ENCODE results near the gene INTS3. TPM values are rescaled to one million over a fixed set of nuclear protein-coding genes. Genes with fewer than 3 reads are reported as not detected.

Gene INTS3
- polyA plus RNA-seq, 6 donors from 2014 or later: 6.0 to 15.1 (median 11.5) TPM

DNA sequence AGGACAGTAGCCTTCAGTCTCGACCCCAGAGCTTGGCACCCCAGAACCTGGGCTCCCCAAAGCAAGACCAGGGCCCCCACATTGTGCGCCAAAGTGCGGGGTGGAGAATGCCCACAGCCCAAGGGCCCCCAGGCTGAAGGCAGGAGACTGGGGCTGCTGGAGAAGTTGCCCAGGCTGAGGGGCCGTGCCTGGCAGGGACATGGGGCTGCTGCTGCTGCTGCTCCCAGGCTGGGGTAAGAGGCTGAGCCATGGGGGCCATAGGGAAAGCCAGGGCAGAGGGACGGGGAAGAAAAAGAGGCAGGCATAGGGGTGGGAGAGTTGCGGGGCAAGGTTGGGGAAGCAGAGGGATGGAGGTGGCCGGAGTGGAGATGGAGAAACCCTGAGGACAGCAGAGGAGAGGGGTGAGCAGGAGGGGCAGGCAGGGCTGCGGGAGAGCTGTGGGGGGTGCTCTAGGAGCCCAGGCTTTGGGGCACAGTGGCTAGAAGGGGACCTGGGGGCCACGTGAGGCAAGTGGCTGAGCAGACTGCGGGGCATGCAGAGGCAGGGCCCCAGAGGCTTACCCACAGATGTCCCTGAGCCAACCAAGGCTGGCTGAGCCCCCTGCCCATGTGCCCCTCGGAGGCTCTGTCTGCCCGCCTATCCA is 66.2 kb downstream of the INTS3 start:
- ATAC-seq (ENCODE audit: low read depth in 2 of 2) (no peak), DNase-seq (no peak)
- peak overlapping the region in 1 of 8 donors; percentile 39 for H3K4me3 Mint-ChIP-seq
- H3K4me1 Mint-ChIP-seq: peaks cover 42 to 60% (median 53%) of the 10 kb centered on the region in 3 donors
- H3K36me3 Mint-ChIP-seq: no peaks in the 10 kb centered on the region
- H3K27ac Mint-ChIP-seq: no peak overlapping the region
- no peaks in the 10 kb centered on the region for H3K9me3 Mint-ChIP-seq
- no peaks in the 10 kb centered on the region for H3K27me3 Mint-ChIP-seq

DNA sequence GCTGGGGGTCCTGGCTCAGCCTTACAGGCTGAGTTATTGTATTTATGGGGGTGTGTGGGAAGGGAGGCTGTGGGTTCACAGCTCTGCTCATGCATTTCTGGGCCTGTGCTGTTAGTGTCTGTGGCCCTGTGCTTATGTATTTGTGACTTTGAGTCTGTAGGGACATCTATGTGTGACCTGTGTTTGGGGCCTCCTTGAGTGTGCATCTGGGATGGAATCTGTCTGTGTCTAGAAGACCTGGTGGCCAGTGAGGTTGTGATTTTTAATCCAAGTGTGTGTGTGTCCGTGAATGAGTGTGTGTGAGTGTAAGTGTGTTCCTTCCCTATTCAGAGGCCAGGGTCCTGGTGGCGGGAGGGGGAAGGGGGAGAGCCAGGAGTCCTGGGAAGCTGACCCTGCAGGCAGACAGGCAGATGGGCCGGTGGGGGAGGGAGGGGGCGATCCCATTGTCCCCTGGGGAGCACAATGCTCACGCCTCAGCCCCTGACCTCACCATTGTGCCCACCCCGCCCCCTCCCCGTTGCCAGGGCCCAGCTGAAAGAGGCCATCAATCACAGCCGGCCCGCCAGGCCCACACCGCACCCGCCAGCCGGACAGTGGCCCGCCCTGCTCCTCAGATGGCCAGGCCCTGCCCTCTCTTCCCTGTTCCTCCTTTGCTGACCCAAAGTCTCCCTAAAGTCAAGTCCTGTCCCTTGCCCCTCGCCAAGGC is 66.9 kb downstream of the INTS3 start:
- Mint-ChIP-seq H3K4me3 (no peak overlapping the region), H3K27ac (peak overlapping the region in 3 of 6 donors; percentile 31 to 87 (median 75)), H3K9me3 (no peaks in the 10 kb centered on the region), H3K27me3 (no peaks in the 10 kb centered on the region), H3K4me1 (peaks cover 39 to 53% (median 48%) of the 10 kb centered on the region in 3 donors), H3K36me3 (no peaks in the 10 kb centered on the region)
- ATAC-seq (ENCODE audit: low read depth in 2 of 2) (no peak), DNase-seq (no peak)

DNA sequence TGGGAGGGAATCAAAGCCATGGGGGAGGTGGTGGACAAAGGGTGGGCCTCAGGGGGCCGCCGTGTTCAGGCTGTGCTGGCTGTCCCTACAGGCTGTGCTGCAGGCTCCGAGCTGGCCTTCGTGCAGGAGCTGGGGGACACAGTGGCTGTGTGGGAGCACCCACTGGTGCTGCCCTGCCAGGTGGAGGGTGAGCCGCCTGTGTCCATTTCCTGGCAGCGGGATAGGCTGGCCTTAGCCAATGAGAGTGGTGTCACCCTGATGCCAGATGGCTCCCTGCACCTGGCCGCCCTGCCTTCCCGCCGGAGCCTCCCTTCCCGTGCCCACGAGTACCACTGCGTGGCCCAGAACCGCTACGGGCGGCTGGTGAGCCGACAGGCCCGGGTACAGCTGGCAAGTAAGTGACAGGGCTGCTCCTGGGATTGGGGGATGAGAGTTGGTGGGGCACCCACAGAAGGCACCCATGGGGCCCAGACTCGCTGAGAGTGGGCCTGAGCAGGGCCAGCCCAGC is 67.5 kb downstream of the INTS3 start:
- Mint-ChIP-seq H3K27ac (peak overlapping the region in 1 of 6 donors; percentile 87), H3K4me1 (peaks cover 33 to 47% (median 42%) of the 10 kb centered on the region in 3 donors), H3K4me3 (no peak overlapping the region)

DNA sequence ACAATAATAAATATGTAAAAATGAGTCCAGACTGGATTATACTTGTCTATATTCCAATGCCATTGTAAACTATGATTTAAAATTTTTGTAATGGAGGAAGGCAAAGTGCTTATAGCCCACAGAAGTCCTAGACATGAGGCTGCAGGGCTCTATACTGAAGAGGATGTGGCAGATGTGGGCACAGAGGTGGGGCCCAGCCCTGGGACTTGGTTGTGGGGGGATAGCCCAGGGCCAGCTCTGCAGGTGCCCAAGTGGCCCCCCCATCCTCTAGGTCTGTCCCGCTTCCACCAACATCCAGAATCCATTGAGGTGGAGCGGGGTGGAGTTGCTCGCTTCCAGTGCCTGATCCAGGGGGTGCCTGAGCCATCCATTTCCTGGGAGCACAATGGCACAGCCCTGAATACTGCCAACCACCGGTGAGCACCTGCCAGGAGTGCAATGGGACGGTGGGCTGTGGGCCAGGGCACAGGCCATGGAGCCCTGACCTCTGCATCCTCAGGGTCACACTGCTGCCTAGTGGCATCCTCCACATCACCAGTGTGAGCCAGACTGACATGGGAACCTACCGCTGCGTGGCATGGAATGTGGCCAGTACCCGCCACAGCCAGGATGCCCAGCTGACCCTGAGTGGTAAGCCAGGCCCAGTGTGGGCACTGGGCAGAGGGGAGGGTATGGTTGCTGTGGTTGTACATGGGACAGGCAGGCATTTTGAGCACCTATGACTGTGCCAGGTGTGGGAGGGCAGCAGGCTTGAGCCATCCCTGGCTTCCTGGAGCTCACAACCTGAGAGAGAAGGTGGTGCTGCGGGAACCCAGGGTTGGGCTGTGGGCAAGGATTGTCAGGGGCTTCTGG is 68.3 kb downstream of the INTS3 start:
- H3K9me3 Mint-ChIP-seq: no peaks in the 10 kb centered on the region
- H3K4me3 Mint-ChIP-seq: no peak overlapping the region

More for the DNA sequence above, 67.5 kb downstream of the INTS3 start:
- no peaks in the 10 kb centered on the region for H3K27me3 Mint-ChIP-seq
- DNase-seq (no peak), ATAC-seq (ENCODE audit: low read depth in 2 of 2) (no peak)
- no peaks in the 10 kb centered on the region for H3K9me3 Mint-ChIP-seq
- H3K36me3 Mint-ChIP-seq: no peaks in the 10 kb centered on the region

DNA sequence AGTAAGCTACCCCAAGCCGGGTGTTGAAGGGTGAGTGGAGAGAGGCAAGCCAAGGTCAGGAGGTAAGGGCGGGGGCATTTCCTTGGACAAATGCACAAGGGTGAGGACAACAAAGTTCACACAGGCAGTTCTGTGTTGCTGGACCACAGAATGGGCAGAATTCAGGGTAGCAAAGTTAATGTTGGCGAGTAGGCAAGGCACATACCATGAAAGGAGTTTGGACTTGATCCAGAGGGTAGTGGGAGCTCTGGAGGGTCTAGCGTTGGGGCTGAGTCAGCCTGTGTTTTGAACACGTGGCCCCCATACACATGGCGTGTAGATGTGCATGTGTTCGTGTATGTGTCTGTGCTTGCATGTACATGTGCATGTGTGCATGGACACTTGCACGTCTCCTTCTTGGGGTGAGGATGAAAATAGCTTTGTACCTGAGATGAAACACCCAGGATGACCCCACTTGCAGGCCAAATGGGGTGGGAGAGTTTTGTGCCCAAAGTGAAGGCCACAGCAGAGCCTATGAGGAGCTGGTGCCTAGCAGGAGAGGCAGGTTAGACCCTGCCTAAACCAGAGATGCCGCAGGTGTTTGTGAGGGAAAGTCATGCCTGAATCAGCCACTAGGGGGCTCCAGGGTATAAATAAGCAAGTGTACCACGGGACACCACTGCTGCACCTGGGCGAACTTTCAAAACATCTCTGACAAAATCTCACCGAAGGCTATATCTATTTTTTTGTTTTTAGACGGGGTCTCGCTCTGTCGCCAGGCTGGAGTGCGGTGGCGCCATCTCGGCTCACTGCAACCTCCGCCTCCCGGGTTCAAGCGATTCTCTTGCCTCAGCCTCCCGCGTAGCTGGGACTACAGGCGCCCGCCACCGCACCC is 69.2 kb downstream of the INTS3 start:
- DNase-seq (peak; percentile 76), ATAC-seq (ENCODE audit: low read depth in 2 of 2) (peak; percentile 93 to 96)
- Mint-ChIP-seq H3K36me3 (no peaks in the 10 kb centered on the region), H3K4me3 (peak overlapping the region in 1 of 8 donors; percentile 15), H3K9me3 (no peaks in the 10 kb centered on the region), H3K4me1 (peaks cover 27 to 36% (median 31%) of the 10 kb centered on the region in 3 donors), H3K27ac (peak overlapping the region in 5 of 6 donors; percentile 64 to 86 (median 82)), H3K27me3 (no peaks in the 10 kb centered on the region)

More for the DNA sequence above, 68.3 kb downstream of the INTS3 start:
- H3K36me3 Mint-ChIP-seq: no peaks in the 10 kb centered on the region
- ATAC-seq (ENCODE audit: low read depth in 2 of 2): no peak
- peaks cover 26 to 39% (median 34%) of the 10 kb centered on the region in 3 donors for H3K4me1 Mint-ChIP-seq
- DNase-seq: no peak
- H3K27ac Mint-ChIP-seq: peak overlapping the region in 1 of 6 donors; percentile 56
- H3K27me3 Mint-ChIP-seq: no peaks in the 10 kb centered on the region

DNA sequence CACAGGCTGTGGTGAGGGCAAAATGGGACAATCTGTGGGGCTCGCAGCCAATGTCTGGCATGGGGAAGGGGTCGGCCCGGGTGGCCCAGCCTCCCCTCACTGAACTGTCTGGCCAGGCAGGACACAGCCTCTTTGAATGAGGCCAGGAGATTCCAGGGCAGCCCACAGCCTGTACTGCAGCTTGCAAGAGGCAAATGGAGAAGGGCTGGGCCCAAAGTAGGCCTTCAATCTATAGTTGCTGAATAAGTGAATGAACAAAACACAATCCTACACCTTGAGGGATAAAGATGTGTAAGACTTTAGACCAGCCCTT is 70.6 kb downstream of the INTS3 start:
- Mint-ChIP-seq H3K4me3 (no peak overlapping the region), H3K27me3 (no peaks in the 10 kb centered on the region), H3K4me1 (peaks cover 30 to 34% (median 34%) of the 10 kb centered on the region in 3 donors), H3K27ac (peak overlapping the region in 5 of 6 donors; percentile 11 to 59 (median 47)), H3K36me3 (no peaks in the 10 kb centered on the region), H3K9me3 (no peaks in the 10 kb centered on the region)
- ATAC-seq (ENCODE audit: low read depth in 2 of 2) (no peak), DNase-seq (no peak)

DNA sequence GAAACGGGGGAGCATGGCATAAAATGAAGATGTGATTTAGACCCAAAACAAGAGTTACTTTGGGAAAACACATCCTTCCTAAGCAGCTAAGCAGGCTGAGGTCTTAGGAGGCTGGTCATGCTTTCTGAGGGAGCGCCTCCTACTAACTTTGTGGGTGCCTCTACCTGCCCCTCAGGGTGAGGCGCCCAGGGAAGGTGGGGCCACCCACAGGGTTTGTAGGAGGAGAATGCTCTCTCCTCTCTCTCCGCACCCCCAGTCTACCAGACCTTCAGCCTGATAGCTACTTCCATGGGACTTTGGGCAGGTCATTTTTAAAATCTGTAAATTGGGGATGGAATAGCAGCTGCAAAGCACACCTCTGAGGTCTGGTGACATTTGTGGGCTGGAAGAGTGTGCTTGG is 71.2 kb downstream of the INTS3 start:
- no peak for ATAC-seq (ENCODE audit: low read depth in 2 of 2)
- DNase-seq: no peak
- no peak overlapping the region for H3K4me3 Mint-ChIP-seq
- H3K27ac Mint-ChIP-seq: peak overlapping the region in 1 of 6 donors; percentile 57
- H3K36me3 Mint-ChIP-seq: no peaks in the 10 kb centered on the region
- no peaks in the 10 kb centered on the region for H3K27me3 Mint-ChIP-seq
- H3K4me1 Mint-ChIP-seq: peaks cover 35 to 40% (median 40%) of the 10 kb centered on the region in 3 donors
- no peaks in the 10 kb centered on the region for H3K9me3 Mint-ChIP-seq

DNA sequence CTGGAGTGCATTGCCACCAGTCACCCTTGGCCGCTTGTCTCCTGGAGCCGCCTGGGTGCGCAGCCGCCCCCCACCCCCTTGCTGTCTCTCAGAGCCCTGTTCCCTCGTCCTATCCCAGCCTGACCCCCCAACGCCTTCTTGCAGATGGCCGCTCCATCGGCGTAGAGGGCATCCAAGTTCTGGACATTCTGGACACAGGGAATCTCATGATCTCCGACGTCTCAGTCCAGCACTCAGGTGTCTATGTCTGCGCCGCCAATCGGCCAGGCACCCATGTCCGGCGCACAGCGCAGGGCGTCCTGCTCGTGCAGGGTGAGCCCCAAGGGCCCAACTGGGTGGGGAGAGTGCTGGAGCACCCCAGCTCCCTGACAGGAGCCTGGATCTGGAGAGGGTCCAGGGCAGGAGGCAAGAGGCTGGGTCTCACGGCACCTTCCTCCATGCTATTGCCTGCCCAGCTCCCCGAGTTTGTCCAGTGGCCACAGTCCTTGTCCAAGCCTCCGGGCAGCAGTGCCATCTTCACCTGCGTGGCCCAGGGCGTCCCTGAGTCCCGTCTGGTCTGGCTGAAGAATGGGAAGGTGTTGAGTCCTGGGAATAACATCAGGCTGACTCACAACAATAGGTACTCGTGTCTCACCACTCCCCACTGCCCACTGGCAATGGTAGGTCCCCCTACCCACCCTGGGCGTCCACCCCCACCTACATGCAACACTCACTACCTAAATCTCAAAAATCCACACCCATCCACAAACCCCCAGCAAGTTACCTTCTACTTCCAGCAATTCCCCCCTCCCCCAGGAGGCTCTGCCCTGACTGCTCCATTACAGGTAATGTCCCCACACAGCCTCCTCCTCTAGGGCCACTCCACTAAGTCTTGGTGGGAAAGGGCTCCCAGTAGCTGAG is 72.0 kb downstream of the INTS3 start:
- no peak for DNase-seq
- Mint-ChIP-seq H3K36me3 (no peaks in the 10 kb centered on the region), H3K4me3 (no peak overlapping the region), H3K9me3 (no peaks in the 10 kb centered on the region), H3K27me3 (no peaks in the 10 kb centered on the region), H3K27ac (peak overlapping the region in 2 of 6 donors; percentile 10 to 87), H3K4me1 (peaks cover 38 to 45% (median 39%) of the 10 kb centered on the region in 3 donors)
- no peak for ATAC-seq (ENCODE audit: low read depth in 2 of 2)

DNA sequence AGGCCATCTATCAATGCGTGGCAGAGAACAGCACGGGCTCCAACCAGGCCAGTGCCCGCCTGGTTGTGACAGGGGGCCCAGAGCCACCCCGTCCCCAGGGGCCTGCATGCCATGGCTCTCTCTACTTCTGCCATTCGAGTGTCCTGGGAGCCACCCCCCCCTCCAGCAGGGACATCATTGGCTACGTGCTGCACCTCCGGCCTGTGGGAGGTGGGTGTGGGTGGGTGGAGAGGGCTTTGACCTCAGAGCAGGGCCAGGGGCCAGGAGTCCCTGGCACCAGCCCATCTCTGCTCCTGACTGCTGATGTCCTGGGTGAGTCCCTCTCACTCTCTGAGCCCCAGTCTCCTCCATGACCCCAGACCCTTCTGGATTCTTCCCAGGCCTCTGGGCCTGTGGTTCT is 72.7 kb downstream of the INTS3 start:
- H3K9me3 Mint-ChIP-seq: no peaks in the 10 kb centered on the region
- no peaks in the 10 kb centered on the region for H3K36me3 Mint-ChIP-seq
- H3K27me3 Mint-ChIP-seq: no peaks in the 10 kb centered on the region
- peak overlapping the region in 3 of 6 donors; percentile 10 to 87 (median 56) for H3K27ac Mint-ChIP-seq
- H3K4me3 Mint-ChIP-seq: no peak overlapping the region
- DNase-seq (no peak), ATAC-seq (ENCODE audit: low read depth in 2 of 2) (no peak)
- peaks cover 44 to 51% (median 45%) of the 10 kb centered on the region in 3 donors for H3K4me1 Mint-ChIP-seq

DNA sequence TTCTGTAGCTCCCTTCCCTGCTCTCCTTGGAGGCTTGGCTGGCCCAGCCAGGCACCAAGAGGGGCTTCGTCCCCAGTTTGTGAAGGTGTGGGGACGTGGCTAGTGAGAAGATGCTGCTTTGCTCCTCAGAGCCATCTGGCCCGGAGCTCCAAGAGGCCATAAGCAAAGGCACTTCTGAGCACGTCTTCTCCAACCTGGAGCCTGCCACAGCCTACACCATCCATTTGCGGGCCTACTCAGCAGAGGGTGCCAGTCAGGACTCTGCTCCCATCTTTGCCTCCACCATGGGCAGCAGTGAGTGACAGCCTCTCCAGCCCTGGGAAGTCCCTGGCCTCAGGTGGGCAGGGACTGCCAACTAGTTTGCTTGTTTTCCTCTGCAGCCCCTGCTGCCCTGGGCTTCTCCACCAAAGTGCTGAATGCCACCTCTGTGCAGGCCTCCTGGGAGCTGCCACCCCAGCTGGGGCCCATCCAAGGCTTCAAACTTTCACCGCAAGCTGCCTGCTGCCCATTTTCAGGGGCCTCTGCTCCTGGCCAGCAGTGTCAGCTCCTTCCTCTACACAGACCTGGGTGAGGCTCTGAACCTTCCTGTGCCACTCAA is 73.3 kb downstream of the INTS3 start:
- Mint-ChIP-seq H3K36me3 (no peaks in the 10 kb centered on the region), H3K27me3 (no peaks in the 10 kb centered on the region), H3K4me1 (peaks cover 50 to 56% (median 51%) of the 10 kb centered on the region in 3 donors), H3K27ac (peak overlapping the region in 2 of 6 donors; percentile 56 to 68), H3K4me3 (no peak overlapping the region), H3K9me3 (no peaks in the 10 kb centered on the region)
- DNase-seq (no peak), ATAC-seq (ENCODE audit: low read depth in 2 of 2) (no peak)

DNA sequence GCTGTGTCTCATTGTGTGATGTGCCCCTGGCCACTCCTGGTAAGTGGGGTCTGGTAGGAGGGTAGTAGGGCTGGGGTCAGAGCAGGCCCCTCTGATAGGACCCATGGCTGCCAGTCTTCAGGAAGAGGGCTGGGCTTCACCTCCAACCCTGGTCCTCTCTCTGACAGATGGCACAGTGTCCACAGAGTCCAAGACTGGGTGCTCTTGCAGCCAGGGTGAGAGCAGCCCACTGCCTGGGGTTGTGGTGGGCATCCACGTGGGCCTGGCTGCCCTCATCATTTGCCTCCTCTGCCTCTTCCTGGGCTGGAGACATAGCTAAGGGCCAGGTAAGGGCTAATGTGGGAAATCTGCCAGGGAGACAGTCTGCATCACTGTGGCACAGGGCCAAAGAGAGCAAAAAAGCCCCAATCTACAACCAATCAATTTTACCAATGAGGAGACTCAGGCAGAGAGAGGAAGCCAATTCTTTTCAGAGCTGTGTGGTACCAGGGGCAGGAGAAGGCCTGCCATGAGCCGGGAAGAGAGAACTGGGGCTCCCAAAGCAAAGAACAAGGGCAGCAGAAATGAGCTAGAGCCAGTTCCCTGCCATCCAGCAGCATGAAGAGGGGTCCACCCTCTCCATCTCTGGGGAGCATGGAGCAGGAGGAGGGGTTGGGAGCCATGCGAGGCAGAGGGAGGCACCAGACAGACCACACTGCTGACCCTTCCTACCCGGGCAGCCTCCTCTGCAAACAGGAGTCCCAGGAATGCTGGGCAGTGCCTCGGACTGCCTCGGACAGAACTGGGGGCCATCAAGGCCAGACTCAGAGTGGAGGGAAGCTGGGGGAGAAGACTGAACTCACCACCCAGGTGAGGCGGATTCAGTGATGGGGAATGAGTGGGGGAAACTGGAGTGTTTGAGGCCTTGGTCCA is 74.2 kb downstream of the INTS3 start:
- Mint-ChIP-seq H3K4me1 (peaks cover 44 to 55% (median 44%) of the 10 kb centered on the region in 3 donors), H3K9me3 (no peaks in the 10 kb centered on the region), H3K27ac (peak overlapping the region in 2 of 6 donors; percentile 79 to 89), H3K36me3 (peaks cover 0 to 3% of the 10 kb centered on the region in 2 donors), H3K4me3 (no peak overlapping the region), H3K27me3 (no peaks in the 10 kb centered on the region)
- DNase-seq: no peak
- no peak for ATAC-seq (ENCODE audit: low read depth in 2 of 2)

Measured in naive B cell (primary cell).